Natural killer cell (primary cell): Measurements from ENCODE around the gene RNF222. TPM values are rescaled to one million over a fixed set of nuclear protein-coding genes. Genes with fewer than 3 reads are reported as not detected.

ENCODE experiments used
- ATAC-seq, 3 donors: fragments of 150-1000 bp in 2 of 3; fragments of 200-7000 bp in 1 of 3; cut with Tn5 transposase; 1 replicate in 1 of 3; 2 replicates in 2 of 3; pipeline ENCODE4 v1.10.0; 2021; ENCODE audit warnings: mild to moderate bottlenecking in 2 of 3, moderate library complexity in 2 of 3
- DNase-seq, 2 donors: peaks; one replicate each; pipeline versions ENCODE4 v3.0.0 to v3.0.0-alpha.2; 2013 to 2021; ENCODE audit warnings: mixed read lengths in 1 of 2
- H3K27ac ChIP-seq: one replicate; pipeline ENCODE4 v1.5.1; 2013; ENCODE audit warnings: mild to moderate bottlenecking, low read length
- H3K27me3 ChIP-seq: one replicate; pipeline ENCODE4 v1.6.1; 2013; ENCODE audit warnings: low read length; ENCODE audit not compliant: control insufficient read depth, insufficient read depth
- H3K36me3 ChIP-seq: one replicate; pipeline ENCODE4 v1.6.1; 2013; ENCODE audit warnings: low read length; ENCODE audit not compliant: control insufficient read depth, insufficient read depth
- H3K4me1 ChIP-seq: one replicate; pipeline ENCODE4 v1.6.1; 2013; ENCODE audit warnings: low read length; ENCODE audit not compliant: control insufficient read depth, insufficient read depth
- H3K4me3 ChIP-seq: one replicate; pipeline ENCODE4 v1.5.1; 2013; ENCODE audit warnings: low read length
- H3K9me3 ChIP-seq: one replicate; pipeline ENCODE4 v1.6.1; 2013; ENCODE audit warnings: low read length; ENCODE audit not compliant: control insufficient read depth, insufficient read depth
- H3K27ac Mint-ChIP-seq, 2 donors: one replicate each; pipeline ENCODE4 v1.8.0; 2022; ENCODE audit warnings: mild to moderate bottlenecking in 2 of 2, mixed read lengths in 2 of 2, moderate library complexity in 1 of 2
- H3K27me3 Mint-ChIP-seq, 2 donors: one replicate each; pipeline ENCODE4 v1.8.0; 2022; ENCODE audit warnings: low read depth in 2 of 2, mixed read lengths in 2 of 2
- H3K36me3 Mint-ChIP-seq: one replicate; pipeline ENCODE4 v1.8.0; 2022; ENCODE audit warnings: mixed read lengths
- H3K4me1 Mint-ChIP-seq, 2 donors: one replicate each; pipeline ENCODE4 v1.8.0; 2022; ENCODE audit warnings: mixed read lengths in 2 of 2
- H3K4me3 Mint-ChIP-seq: one replicate; pipeline ENCODE4 v1.8.0; 2022; ENCODE audit warnings: mild to moderate bottlenecking, moderate library complexity, mixed read lengths
- H3K9me3 Mint-ChIP-seq, 2 donors: one replicate each; pipeline ENCODE4 v1.8.0; 2022; ENCODE audit warnings: mixed read lengths in 2 of 2
- WGBS: methylation state at CpG from one replicate; pipeline ENCODE4 v1.1.7; 2013; ENCODE audit warnings: missing lambda C conversion rate; ENCODE audit not compliant: insufficient coverage; 5-methylcytosine and 5-hydroxymethylcytosine counted together
- intact Hi-C: fragments of 100-400 bp; cut with micrococcal nuclease; formaldehyde crosslinking; loops from one replicate; pipeline ENCODE4 v1.14.2; 2022
- total RNA-seq, 4 donors: library from RNA; stranded (reverse); fragments of 120-200 nt in 1 of 4; gene quantifications; one replicate each; pipeline versions ENCODE4 v1.2.3 to v1.2.4, GENCODE V29; 2013 to 2022
- TF ChIP-seq, protein P1 (sequence below): fragments of 200-600 bp; IDR thresholded peaks from one replicate; pipeline ENCODE4 v1.8.0; 2022; ENCODE audit warnings: antibody characterized with exemption

Gene RNF222
- total RNA-seq, 3 donors from 2014 or later (not counting 1 experiment from before 2014, with no cell fraction given), result 0.35 to 1.1 (median 0.52) TPM

DNA sequence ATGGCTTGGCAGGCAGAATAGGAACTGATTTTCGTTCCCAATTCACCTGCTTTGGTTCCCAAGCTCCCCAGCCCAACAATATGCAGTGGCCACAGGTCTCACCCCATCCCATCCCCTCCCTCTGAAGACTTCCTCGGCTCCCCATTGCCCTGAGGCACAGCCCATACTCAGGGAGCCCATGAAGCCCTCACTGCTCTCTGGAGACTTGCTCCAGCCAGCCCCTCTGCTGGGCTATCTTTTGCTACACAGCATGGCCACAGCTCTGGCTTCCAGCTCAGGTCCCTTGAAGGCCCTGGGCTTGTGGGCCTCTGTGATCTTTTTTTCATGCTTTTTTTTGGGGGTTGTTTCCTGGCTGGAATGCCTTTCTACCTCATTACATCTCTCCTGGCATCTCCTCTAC is 8.5 kb upstream of the RNF222 start:
- ATAC-seq (no peak), DNase-seq (no peak)
- Histone ChIP-seq H3K9me3 (no peaks in the 10 kb centered on the region), H3K36me3 (no peaks in the 10 kb centered on the region), H3K27ac (no peak overlapping the region), H3K4me1 (peaks cover 6% of the 10 kb centered on the region), H3K27me3 (peaks cover 6% of the 10 kb centered on the region), H3K4me3 (no peak overlapping the region)
- peaks cover 6 to 9% of the 10 kb centered on the region in 2 donors for H3K4me1 Mint-ChIP-seq
- no peaks in the 10 kb centered on the region for H3K36me3 Mint-ChIP-seq
- peaks cover 0 to 13% of the 10 kb centered on the region in 2 donors for H3K27me3 Mint-ChIP-seq
- H3K27ac Mint-ChIP-seq, result no peak overlapping the region
- no peak overlapping the region for H3K4me3 Mint-ChIP-seq
- 77% methylated on average over 2 of the region's 2 CpGs for WGBS
- TF ChIP-seq, protein P1, sequence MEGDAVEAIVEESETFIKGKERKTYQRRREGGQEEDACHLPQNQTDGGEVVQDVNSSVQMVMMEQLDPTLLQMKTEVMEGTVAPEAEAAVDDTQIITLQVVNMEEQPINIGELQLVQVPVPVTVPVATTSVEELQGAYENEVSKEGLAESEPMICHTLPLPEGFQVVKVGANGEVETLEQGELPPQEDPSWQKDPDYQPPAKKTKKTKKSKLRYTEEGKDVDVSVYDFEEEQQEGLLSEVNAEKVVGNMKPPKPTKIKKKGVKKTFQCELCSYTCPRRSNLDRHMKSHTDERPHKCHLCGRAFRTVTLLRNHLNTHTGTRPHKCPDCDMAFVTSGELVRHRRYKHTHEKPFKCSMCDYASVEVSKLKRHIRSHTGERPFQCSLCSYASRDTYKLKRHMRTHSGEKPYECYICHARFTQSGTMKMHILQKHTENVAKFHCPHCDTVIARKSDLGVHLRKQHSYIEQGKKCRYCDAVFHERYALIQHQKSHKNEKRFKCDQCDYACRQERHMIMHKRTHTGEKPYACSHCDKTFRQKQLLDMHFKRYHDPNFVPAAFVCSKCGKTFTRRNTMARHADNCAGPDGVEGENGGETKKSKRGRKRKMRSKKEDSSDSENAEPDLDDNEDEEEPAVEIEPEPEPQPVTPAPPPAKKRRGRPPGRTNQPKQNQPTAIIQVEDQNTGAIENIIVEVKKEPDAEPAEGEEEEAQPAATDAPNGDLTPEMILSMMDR, result no peak
- intact Hi-C loops, result no loop called here
- H3K9me3 Mint-ChIP-seq, result no peaks in the 10 kb centered on the region

DNA sequence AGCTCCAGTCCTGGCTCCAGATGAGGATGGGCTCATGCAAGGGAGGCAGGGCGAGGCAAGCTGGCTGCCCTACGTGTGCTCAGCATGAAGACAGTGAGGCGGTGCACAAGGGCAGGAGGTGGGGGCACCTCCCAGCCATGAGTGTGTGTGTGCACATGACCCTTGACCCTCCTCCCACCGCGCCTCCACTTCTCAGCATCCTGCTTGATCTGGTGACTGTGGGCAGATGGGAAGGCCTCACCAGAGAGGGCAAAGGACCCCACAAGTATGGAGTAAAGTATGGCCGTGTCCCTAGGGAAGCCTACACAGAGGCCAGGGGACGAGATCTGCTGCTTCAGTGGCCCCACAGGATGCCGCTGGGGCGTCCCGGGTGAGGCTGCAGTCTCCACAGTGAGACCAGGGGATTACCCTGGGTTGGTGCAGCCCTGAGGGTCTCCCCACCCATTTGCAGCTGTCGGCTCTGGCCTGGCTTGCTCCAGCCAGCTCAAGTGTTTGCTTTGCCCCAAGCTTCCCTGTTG is 7.9 kb upstream of the RNF222 start:
- no peak for ATAC-seq
- H3K27ac Mint-ChIP-seq, result no peak overlapping the region
- WGBS, result 83% methylated on average over 11 of the region's 11 CpGs

DNA sequence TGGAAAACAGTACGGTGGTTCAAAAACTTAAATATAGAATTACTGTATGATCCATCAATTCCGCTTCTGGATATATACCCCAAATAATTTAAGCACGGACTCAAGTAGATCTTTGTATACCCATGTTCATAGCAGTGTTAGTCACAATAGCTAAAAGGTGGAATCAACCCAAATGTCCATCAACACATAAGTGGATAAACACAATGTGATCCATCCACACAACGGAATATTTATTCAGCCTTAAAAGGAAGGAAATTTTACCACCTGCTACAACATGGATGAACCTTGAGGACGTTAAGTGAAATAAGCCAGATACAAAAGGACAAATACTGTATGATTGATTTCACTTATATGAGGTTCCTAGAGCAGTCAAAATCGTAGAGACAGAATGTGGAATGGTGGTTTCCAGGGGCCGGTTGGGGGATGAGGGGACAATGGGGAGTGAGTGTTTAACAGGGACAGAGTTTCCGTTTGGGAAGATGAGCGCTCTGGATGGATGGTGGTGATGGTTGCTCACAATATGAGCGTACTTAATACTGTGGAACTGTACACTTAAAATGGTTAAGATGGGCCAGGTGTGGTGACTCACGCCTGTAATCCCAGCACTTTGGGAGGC is 5.4 kb upstream of the RNF222 start:
- H3K27me3 Mint-ChIP-seq, result peaks cover 1 to 9% of the 10 kb centered on the region in 2 donors
- ATAC-seq, result no peak
- no peaks in the 10 kb centered on the region for H3K4me1 ChIP-seq
- intact Hi-C loops, result no loop called here
- peaks cover 6% of the 10 kb centered on the region for H3K27me3 ChIP-seq
- DNase-seq, result no peak
- no peak overlapping the region for H3K27ac Mint-ChIP-seq
- H3K27ac ChIP-seq, result no peak overlapping the region
- TF ChIP-seq, protein P1, result no peak
- H3K4me3 ChIP-seq, result no peak overlapping the region
- H3K9me3 Mint-ChIP-seq, result no peaks in the 10 kb centered on the region
- WGBS, result 82% methylated on average over 9 of the region's 11 CpGs
- no peaks in the 10 kb centered on the region for H3K36me3 Mint-ChIP-seq
- H3K4me1 Mint-ChIP-seq, result no peaks in the 10 kb centered on the region
- H3K9me3 ChIP-seq, result no peaks in the 10 kb centered on the region
- no peaks in the 10 kb centered on the region for H3K36me3 ChIP-seq
- H3K4me3 Mint-ChIP-seq, result no peak overlapping the region

More for the DNA sequence above, 7.9 kb upstream of the RNF222 start:
- Mint-ChIP-seq H3K4me3 (no peak overlapping the region), H3K36me3 (no peaks in the 10 kb centered on the region), H3K27me3 (peaks cover 0 to 17% of the 10 kb centered on the region in 2 donors), H3K9me3 (no peaks in the 10 kb centered on the region), H3K4me1 (peaks cover 6% of the 10 kb centered on the region in 2 donors)
- H3K4me3 ChIP-seq, result no peak overlapping the region
- peaks cover 6% of the 10 kb centered on the region for H3K4me1 ChIP-seq
- intact Hi-C loops, result no loop called here
- TF ChIP-seq, protein P1, result no peak
- no peak for DNase-seq
- no peaks in the 10 kb centered on the region for H3K36me3 ChIP-seq
- H3K9me3 ChIP-seq, result no peaks in the 10 kb centered on the region
- peaks cover under 1% of the 10 kb centered on the region for H3K27me3 ChIP-seq
- H3K27ac ChIP-seq, result no peak overlapping the region

DNA sequence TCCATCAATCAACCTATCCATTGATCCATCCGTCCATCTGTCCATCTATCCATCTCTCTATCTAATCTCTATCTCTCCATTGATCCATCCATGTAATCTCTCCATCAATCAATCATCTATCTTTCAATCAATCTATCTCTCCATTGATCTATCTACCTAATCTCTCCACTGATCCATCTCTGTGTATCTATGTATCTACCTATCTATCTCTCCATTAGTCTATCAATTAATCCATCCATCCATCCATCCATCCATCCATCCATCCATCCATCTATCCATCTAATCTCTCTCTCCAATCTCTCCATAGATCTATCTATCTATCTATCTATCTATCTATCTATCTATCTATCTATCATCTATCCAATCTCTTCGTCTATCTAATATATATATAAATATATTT is 3.5 kb upstream of the RNF222 start:
- TF ChIP-seq, protein P1, result no peak
- Mint-ChIP-seq H3K4me3 (no peak overlapping the region), H3K4me1 (no peaks in the 10 kb centered on the region), H3K27ac (no peak overlapping the region), H3K9me3 (no peaks in the 10 kb centered on the region), H3K27me3 (peaks cover 18 to 21% of the 10 kb centered on the region in 2 donors), H3K36me3 (no peaks in the 10 kb centered on the region)
- Histone ChIP-seq H3K4me3 (no peak overlapping the region), H3K36me3 (no peaks in the 10 kb centered on the region), H3K9me3 (no peaks in the 10 kb centered on the region), H3K4me1 (no peaks in the 10 kb centered on the region), H3K27me3 (peaks cover 9% of the 10 kb centered on the region), H3K27ac (no peak overlapping the region)
- ATAC-seq, result no peak
- intact Hi-C loops, result no loop called here
- 90% methylated on average over 1 of the region's 2 CpGs for WGBS
- no peak for DNase-seq
